K562 (cell line): ENCODE measurements around the gene SLC12A3. TPM values are rescaled to one million over a fixed set of nuclear protein-coding genes. Genes with fewer than 3 reads are reported as not detected.

ENCODE experiments used
- CAMTA2 ChIP-seq: fragments of 250-450 bp; sonication (Bioruptor Pico); conservative IDR thresholded peaks from 2 replicates; pipeline ENCODE4 v1.5.1; 2022
- CBX3 ChIP-seq, 2 experiments: IDR thresholded peaks; 1 replicate in 1 of 2; 2 replicates in 1 of 2; pipeline ENCODE4 v1.6.1; 2012; ENCODE audit warnings: inconsistent platforms in 2 of 2, low read length in 2 of 2, borderline replicate concordance in 1 of 2, control low read depth in 1 of 2
- MAFK ChIP-seq: IDR thresholded peaks from 2 replicates; pipeline ENCODE4 v1.6.1; 2011; ENCODE audit warnings: low read length, improper control_type of control experiment
- NCOR1 ChIP-seq: fragments of 450-650 bp; IDR thresholded peaks from 2 replicates; pipeline ENCODE4 v1.6.1; 2016; ENCODE audit warnings: mild to moderate bottlenecking, moderate library complexity
- PCBP1 ChIP-seq: fragments of 200-400 bp; formaldehyde crosslinking; IDR thresholded peaks from 2 replicates; pipeline ENCODE4 v1.6.1; 2018; ENCODE audit warnings: mild to moderate bottlenecking, low read depth, low read length; ENCODE audit not compliant: poor library complexity, severe bottlenecking
- RB1 ChIP-seq: fragments of 450-650 bp; IDR thresholded peaks from 2 replicates; pipeline ENCODE4 v1.6.1; 2017; ENCODE audit warnings: low read depth, mild to moderate bottlenecking
- SETDB1 ChIP-seq: IDR thresholded peaks from one replicate; pipeline ENCODE4 v1.6.1; 2012; ENCODE audit warnings: low read length, control low read depth, inconsistent platforms
- SMC3 ChIP-seq: conservative IDR thresholded peaks from 2 replicates; pipeline ENCODE4 v1.6.1; 2011; ENCODE audit warnings: low read depth, low read length, improper control_type of control experiment; ENCODE audit not compliant: insufficient read depth
- SRSF1 ChIP-seq: fragments of 200-400 bp; formaldehyde crosslinking; IDR thresholded peaks from 2 replicates; pipeline ENCODE4 v1.6.1; 2017; ENCODE audit warnings: mild to moderate bottlenecking, low read depth, low read length, moderate library complexity
- TBL1XR1 ChIP-seq, 2 experiments: IDR thresholded peaks; 2 replicates each; pipeline ENCODE4 v1.6.1; 2012; ENCODE audit warnings: improper control_type of control experiment in 2 of 2, low read length in 2 of 2, mild to moderate bottlenecking in 1 of 2
- ZBTB17 ChIP-seq: fragments of 450-650 bp; formaldehyde crosslinking; IDR thresholded peaks from 2 replicates; pipeline ENCODE4 v1.4.0; 2020; ENCODE audit warnings: mild to moderate bottlenecking
- ZBTB8A ChIP-seq: fragments of 450-650 bp; IDR thresholded peaks from 2 replicates; pipeline ENCODE4 v1.6.1; 2018; ENCODE audit warnings: mild to moderate bottlenecking, moderate library complexity; ENCODE audit not compliant: partially characterized antibody
- ZNF121 ChIP-seq: sonication (generic); formaldehyde crosslinking; conservative IDR thresholded peaks from 2 replicates; pipeline ENCODE4 v1.8.0; 2022; ENCODE audit warnings: missing genetic modification reagents
- ZNF316 ChIP-seq: fragments of 450-650 bp; IDR thresholded peaks from 2 replicates; pipeline ENCODE4 v1.6.1; 2016
- ZNF324 ChIP-seq: fragments of 250-450 bp; sonication (Bioruptor Pico); IDR thresholded peaks from 2 replicates; pipeline ENCODE4 v1.4.0; 2020; ENCODE audit warnings: mild to moderate bottlenecking
- ZNF780A ChIP-seq: fragments of 250-450 bp; sonication (Bioruptor Pico); IDR thresholded peaks from 2 replicates; pipeline ENCODE4 v1.5.0; 2021; ENCODE audit warnings: mild to moderate bottlenecking
- polyA plus RNA-seq, 8 experiments: library from polyadenylated mRNA; depleted of rRNA in 4 of 8; stranded (reverse) in 5 of 8; unstranded in 3 of 8; fragments of >200 nt; fragmentation: Nextera tagmentation in 2 of 8; fragmentation: Illumina TruSeq in 1 of 8; extraction: Ambion mirVana in 2 of 8; extraction: Trizol in 1 of 8; gene quantifications; 2 replicates each; pipeline versions ENCODE4 v1.2.1 to v1.2.3, GENCODE V29; 2011 to 2014; ENCODE audit warnings: inconsistent platforms in 1 of 8, missing spikeins in 1 of 8
- total RNA-seq, 7 experiments: library from RNA; depleted of rRNA in 6 of 7; stranded (reverse); fragments of >200 nt in 6 of 7; fragmentation: Illumina TruSeq in 2 of 7; extraction: Trizol in 2 of 7; gene quantifications; 2 replicates each; pipeline versions ENCODE4 v1.2.1 to v1.2.3, GENCODE V29; 2011 to 2021; ENCODE audit warnings: low replicate concordance in 1 of 7
- TF ChIP-seq, protein P1 (sequence below): sonication (generic); formaldehyde crosslinking; IDR thresholded peaks from 2 replicates; pipeline ENCODE4 v1.8.1; 2022; ENCODE audit warnings: missing genetic modification reagents
- TF ChIP-seq, protein P2 (sequence below): fragments of 450-650 bp; formaldehyde crosslinking; IDR thresholded peaks from 2 replicates; pipeline ENCODE4 v1.4.0; 2020; ENCODE audit warnings: mild to moderate bottlenecking, mixed read lengths
- TF ChIP-seq, protein P3 (sequence below): fragments of 250-450 bp; sonication (Bioruptor Pico); IDR thresholded peaks from 2 replicates; pipeline ENCODE4 v1.5.0; 2021; ENCODE audit warnings: mild to moderate bottlenecking, borderline replicate concordance
- TF ChIP-seq, protein P4 (sequence below): fragments of 250-450 bp; sonication (Bioruptor Pico); IDR thresholded peaks from 2 replicates; pipeline ENCODE4 v1.8.0; 2022; ENCODE audit warnings: moderate library complexity, mild to moderate bottlenecking, inconsistent platforms
- TF ChIP-seq, protein P5 (sequence below): sonication (generic); formaldehyde crosslinking; IDR thresholded peaks from 2 replicates; pipeline ENCODE4 v1.8.0; 2022; ENCODE audit warnings: mild to moderate bottlenecking, missing genetic modification reagents

Gene SLC12A3
- total and polyA plus RNA-seq, 9 of the 15 experiments (the other 6 are each of a cell fraction or from before 2014, with no cell fraction given): not detected

DNA sequence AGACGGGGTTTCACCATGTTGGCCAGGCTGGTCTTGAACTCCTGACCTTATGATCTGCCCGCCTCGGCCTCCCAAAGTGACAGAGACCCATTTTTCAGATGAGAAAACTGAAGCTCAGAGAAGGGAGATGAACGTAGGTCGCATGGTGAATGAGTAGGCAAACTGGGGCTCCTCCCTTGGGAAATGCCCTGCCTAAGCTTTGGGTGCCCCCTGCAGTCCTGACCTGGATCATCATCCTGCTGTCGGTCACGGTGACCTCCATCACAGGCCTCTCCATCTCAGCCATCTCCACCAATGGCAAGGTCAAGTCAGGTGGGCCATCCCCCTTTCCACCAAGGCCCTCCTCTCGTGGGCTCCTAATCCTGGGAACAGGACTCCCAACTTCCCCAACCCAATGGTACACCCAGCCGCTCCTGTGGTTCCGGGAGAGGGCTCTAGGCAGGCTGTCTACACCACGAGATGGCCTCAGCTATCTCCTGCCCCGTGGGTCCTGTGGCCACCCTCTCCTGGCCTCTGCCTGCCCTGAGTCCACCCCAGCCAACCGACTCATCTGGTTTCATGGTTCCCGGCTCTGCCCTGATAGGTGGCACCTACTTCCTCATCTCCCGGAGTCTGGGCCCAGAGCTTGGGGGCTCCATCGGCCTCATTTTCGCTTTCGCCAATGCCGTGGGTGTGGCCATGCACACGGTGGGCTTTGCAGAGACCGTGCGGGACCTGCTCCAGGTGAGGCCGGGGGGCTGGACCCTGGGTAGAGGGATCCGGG lies 4.7 kb downstream of the SLC12A3 start (continued):
- TF ChIP-seq, protein P1, sequence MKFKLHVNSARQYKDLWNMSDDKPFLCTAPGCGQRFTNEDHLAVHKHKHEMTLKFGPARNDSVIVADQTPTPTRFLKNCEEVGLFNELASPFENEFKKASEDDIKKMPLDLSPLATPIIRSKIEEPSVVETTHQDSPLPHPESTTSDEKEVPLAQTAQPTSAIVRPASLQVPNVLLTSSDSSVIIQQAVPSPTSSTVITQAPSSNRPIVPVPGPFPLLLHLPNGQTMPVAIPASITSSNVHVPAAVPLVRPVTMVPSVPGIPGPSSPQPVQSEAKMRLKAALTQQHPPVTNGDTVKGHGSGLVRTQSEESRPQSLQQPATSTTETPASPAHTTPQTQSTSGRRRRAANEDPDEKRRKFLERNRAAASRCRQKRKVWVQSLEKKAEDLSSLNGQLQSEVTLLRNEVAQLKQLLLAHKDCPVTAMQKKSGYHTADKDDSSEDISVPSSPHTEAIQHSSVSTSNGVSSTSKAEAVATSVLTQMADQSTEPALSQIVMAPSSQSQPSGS: no peak
- TF ChIP-seq ZNF121 (CRISPR knock-in tag): no peak
- no peak for TF ChIP-seq PCBP1
- no peak for TF ChIP-seq TBL1XR1 (IDR thresholded peaks at IDR 0.05; ENCODE audit: low read length in 2 of 2)
- TF ChIP-seq, protein P2, sequence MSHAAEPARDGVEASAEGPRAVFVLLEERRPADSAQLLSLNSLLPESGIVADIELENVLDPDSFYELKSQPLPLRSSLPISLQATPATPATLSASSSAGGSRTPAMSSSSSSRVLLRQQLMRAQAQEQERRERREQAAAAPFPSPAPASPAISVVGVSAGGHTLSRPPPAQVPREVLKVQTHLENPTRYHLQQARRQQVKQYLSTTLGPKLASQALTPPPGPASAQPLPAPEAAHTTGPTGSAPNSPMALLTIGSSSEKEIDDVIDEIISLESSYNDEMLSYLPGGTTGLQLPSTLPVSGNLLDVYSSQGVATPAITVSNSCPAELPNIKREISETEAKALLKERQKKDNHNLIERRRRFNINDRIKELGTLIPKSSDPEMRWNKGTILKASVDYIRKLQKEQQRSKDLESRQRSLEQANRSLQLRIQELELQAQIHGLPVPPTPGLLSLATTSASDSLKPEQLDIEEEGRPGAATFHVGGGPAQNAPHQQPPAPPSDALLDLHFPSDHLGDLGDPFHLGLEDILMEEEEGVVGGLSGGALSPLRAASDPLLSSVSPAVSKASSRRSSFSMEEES (CRISPR knock-in tag): no peak
- TF ChIP-seq, protein P3, sequence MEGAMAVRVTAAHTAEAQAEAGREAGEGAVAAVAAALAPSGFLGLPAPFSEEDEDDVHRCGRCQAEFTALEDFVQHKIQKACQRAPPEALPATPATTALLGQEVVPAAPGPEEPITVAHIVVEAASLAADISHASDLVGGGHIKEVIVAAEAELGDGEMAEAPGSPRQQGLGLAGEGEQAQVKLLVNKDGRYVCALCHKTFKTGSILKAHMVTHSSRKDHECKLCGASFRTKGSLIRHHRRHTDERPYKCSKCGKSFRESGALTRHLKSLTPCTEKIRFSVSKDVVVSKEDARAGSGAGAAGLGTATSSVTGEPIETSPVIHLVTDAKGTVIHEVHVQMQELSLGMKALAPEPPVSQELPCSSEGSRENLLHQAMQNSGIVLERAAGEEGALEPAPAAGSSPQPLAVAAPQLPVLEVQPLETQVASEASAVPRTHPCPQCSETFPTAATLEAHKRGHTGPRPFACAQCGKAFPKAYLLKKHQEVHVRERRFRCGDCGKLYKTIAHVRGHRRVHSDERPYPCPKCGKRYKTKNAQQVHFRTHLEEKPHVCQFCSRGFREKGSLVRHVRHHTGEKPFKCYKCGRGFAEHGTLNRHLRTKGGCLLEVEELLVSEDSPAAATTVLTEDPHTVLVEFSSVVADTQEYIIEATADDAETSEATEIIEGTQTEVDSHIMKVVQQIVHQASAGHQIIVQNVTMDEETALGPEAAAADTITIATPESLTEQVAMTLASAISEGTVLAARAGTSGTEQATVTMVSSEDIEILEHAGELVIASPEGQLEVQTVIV (CRISPR knock-in tag): no peak
- TF ChIP-seq ZBTB17: no peak
- no peak for TF ChIP-seq NCOR1
- TF ChIP-seq, protein P4, sequence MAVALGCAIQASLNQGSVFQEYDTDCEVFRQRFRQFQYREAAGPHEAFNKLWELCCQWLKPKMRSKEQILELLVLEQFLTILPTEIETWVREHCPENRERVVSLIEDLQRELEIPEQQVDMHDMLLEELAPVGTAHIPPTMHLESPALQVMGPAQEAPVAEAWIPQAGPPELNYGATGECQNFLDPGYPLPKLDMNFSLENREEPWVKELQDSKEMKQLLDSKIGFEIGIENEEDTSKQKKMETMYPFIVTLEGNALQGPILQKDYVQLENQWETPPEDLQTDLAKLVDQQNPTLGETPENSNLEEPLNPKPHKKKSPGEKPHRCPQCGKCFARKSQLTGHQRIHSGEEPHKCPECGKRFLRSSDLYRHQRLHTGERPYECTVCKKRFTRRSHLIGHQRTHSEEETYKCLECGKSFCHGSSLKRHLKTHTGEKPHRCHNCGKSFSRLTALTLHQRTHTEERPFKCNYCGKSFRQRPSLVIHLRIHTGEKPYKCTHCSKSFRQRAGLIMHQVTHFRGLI (CRISPR knock-in tag): no peak
- TF ChIP-seq ZNF324 (CRISPR knock-in tag): no peak
- TF ChIP-seq SRSF1: no peak
- TF ChIP-seq RB1: no peak; the same call in 1 of the 2 replicates
- 0 out of 2 replicates have a peak, but pooled peaks have one; percentile 31 for TF ChIP-seq SMC3
- 0 out of 3 replicates have a peak, but pooled peaks of 1 of the 2 experiments have one; percentile 46 for TF ChIP-seq CBX3 (IDR thresholded peaks at IDR 0.05; ENCODE audit: borderline replicate concordance in 1 of 2, low read length in 2 of 2)
- no peak for TF ChIP-seq ZNF780A (CRISPR knock-in tag)
- TF ChIP-seq CAMTA2 (CRISPR knock-in tag): no peak
- peak; percentile 55 for TF ChIP-seq MAFK
- no peak for TF ChIP-seq ZBTB8A
- no peak for TF ChIP-seq SETDB1
- TF ChIP-seq, protein P5, sequence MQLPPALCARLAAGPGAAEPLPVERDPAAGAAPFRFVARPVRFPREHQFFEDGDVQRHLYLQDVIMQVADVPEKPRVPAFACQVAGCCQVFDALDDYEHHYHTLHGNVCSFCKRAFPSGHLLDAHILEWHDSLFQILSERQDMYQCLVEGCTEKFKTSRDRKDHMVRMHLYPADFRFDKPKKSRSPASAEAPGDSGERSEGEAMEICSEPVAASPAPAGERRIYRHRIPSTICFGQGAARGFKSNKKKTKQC (CRISPR knock-in tag): no peak
- TF ChIP-seq ZNF316: peak; percentile 67
